Activated CD4-positive, alpha-beta T cell treated with anti-CD3 and anti-CD28 coated beads, Interleukin-2, amount 50 U/mL, for 1 hour (primary cell): ENCODE data around the gene RAB17.
A peak's percentile ranks its signal among the peaks of the same experiment; 100 is the strongest.
"Not testable (repeated sequence)": the region's sequence is repeated elsewhere in the genome, so short reads cannot be mapped to it uniquely, and the experiment has no call there.

Source experiments
- DNase-seq: peaks from one replicate; pipeline ENCODE4 v3.0.0-alpha.2; 2020

The RAB17 gene

GRCh38 chr2:237624565-237624964, 34.0 kb upstream of the RAB17 start:
- DNase-seq: no peak

- no peak for DNase-seq
Observed at GRCh38 chr2:237623428-237624403, 33.2 kb upstream of the RAB17 start.

- DNase-seq: no peak
Observed at GRCh38 chr2:237618449-237618848, 27.9 kb upstream of the RAB17 start.

GRCh38 chr2:237617587-237617982, 27.1 kb upstream of the RAB17 start:
- no peak for DNase-seq

- no peak for DNase-seq
Observed at GRCh38 chr2:237616734-237617586, 26.4 kb upstream of the RAB17 start.

- no peak for DNase-seq
Observed at GRCh38 chr2:237616373-237616733, 25.8 kb upstream of the RAB17 start.

GRCh38 chr2:237615631-237616249, 25.2 kb upstream of the RAB17 start:
- no peak for DNase-seq

GRCh38 chr2:237614151-237614720, 23.7 kb upstream of the RAB17 start:
- DNase-seq: no peak

- no peak for DNase-seq
Observed at GRCh38 chr2:237613679-237614078, 23.1 kb upstream of the RAB17 start.

GRCh38 chr2:237612527-237613357, 22.2 kb upstream of the RAB17 start:
- no peak for DNase-seq

- not testable (repeated sequence) for DNase-seq
Observed at GRCh38 chr2:237606522-237606921, 16.0 kb upstream of the RAB17 start.

GRCh38 chr2:237604960-237605359, 14.4 kb upstream of the RAB17 start:
- DNase-seq: no peak

GRCh38 chr2:237604391-237604790, 13.9 kb upstream of the RAB17 start:
- no peak for DNase-seq

- peak; percentile 54 for DNase-seq
Observed at GRCh38 chr2:237603718-237604362, 13.3 kb upstream of the RAB17 start.

GRCh38 chr2:237603049-237603717, 12.6 kb upstream of the RAB17 start:
- DNase-seq: no peak

- no peak for DNase-seq
Observed at GRCh38 chr2:237602409-237602808, 11.9 kb upstream of the RAB17 start.

GRCh38 chr2:237601453-237602116, 11.1 kb upstream of the RAB17 start:
- no peak for DNase-seq

GRCh38 chr2:237600205-237600846, 9.8 kb upstream of the RAB17 start:
- DNase-seq: no peak

GRCh38 chr2:237599465-237600110, 9.1 kb upstream of the RAB17 start:
- no peak for DNase-seq
